IPS-NIHi11 (cell line): ENCODE measurements around the gene GFM2.
A peak's percentile ranks its signal among the peaks of the same experiment; 100 is the strongest.
"Not testable (repeated sequence)": the region's sequence is repeated elsewhere in the genome, so short reads cannot be mapped to it uniquely, and the experiment has no call there.

Experiments
- DNase-seq: peaks from one replicate; pipeline ENCODE4 v3.0.0; 2012; ENCODE audit warnings: mixed read lengths, low spot score

The GFM2 gene

GRCh38 chr5:74693191-74693590, 73.7 kb downstream of the GFM2 start:
- no peak for DNase-seq

DNA sequence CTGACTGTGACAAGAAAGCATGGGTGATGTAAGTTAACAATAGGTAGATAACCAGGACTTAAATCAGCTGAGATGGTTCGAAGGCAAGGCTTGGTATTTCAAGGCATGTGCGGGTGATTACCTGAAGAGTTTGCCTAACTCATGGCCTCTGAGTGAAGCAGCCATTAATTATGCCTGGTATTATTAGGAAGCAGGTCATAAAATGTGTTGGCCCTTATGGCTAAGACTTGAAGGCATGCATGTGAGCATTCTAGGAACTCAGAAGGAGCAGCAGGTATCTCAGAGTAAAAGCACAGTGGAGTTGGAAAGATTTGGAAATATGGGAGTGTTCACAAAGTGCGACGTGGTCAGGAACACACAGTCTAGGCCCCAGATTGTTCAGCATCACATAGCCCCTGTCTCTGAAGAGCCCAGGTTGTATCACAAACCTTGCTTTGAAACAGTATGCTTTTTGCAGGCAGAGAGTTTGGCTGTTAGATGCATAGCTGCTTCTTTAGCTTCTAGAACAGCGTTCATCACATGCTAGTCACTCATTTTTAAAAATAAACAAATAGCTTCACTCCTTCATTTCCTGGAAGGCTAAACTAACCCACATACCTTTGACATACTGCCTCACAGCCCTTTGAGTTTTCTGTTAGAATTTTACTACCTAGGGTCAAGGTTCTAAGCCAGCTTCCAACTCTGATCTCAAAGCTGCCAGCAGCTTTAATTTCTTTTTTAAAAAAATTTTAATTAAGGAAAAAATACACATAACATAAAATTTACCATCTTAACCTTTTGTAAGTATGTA, 79.8 kb downstream of the GFM2 start:
- DNase-seq: no peak

GRCh38 chr5:74685979-74686631, 80.8 kb downstream of the GFM2 start:
- peak; percentile 19 for DNase-seq

DNA sequence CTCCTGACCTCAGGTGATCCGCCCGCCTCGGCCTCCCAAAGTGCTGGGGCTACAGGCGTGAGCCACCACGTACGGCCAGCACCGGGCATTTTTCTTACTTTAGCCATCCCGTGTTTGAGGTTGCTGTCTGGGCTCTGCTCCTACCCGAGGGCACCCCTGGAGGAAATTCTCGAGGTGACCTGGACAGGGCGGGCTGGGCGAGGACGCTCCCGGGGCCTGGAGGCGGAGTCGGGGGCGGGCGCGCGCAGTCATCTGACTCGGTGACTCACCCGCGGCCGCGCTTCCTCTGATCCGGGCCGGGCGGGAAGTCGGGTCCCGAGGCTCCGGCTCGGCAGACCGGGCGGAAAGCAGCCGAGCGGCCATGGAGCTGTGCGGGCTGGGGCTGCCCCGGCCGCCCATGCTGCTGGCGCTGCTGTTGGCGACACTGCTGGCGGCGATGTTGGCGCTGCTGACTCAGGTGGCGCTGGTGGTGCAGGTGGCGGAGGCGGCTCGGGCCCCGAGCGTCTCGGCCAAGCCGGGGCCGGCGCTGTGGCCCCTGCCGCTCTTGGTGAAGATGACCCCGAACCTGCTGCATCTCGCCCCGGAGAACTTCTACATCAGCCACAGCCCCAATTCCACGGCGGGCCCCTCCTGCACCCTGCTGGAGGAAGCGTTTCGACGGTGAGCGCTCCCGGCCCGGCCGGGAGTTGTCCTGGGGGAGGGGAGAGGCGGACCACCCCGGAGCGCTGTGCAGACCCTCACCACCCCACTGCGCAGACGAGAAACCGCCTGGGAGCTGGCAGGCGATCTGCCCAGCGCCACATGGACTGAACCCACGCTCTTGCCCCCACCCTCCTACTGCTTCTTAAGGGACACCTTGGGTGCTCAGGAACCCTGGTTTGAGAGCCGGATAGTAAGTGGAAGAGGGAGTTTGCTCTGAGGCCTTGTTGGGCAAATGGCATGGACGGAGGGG, 81.7 kb downstream of the GFM2 start, which contains the start of gene HEXB:
Gene HEXB (plus strand): TSS at position 334 of the 952 bp plus-strand sequence. CDS start 28 bp downstream, at position 362.
- DNase-seq: peak; percentile 97

GRCh38 chr5:74679966-74680365, 87.0 kb downstream of the GFM2 start:
- DNase-seq: no peak

GRCh38 chr5:74679300-74679699, 87.6 kb downstream of the GFM2 start:
- DNase-seq: not testable (repeated sequence)

DNA sequence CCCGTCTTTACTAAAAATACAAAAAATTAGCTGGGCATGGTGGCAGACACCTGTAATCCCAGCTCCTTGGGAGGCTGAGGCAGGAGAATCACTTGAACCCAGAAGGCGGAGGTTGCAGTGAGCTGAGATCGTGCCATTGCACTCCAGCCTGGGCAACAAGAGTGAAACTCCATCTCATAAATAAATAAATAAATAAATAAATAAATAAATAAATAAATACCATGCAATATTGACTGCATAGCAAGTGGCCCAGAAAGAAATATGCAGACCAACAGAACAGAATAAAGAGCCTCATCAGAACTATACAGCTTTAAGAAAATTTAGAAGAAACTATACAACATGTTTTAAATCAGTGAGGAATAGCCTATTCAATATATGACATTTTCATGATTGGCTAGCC, 88.8 kb downstream of the GFM2 start:
- not testable (repeated sequence) for DNase-seq

- not testable (repeated sequence) for DNase-seq
Measured at GRCh38 chr5:74676466-74676865, 90.5 kb downstream of the GFM2 start.

DNA sequence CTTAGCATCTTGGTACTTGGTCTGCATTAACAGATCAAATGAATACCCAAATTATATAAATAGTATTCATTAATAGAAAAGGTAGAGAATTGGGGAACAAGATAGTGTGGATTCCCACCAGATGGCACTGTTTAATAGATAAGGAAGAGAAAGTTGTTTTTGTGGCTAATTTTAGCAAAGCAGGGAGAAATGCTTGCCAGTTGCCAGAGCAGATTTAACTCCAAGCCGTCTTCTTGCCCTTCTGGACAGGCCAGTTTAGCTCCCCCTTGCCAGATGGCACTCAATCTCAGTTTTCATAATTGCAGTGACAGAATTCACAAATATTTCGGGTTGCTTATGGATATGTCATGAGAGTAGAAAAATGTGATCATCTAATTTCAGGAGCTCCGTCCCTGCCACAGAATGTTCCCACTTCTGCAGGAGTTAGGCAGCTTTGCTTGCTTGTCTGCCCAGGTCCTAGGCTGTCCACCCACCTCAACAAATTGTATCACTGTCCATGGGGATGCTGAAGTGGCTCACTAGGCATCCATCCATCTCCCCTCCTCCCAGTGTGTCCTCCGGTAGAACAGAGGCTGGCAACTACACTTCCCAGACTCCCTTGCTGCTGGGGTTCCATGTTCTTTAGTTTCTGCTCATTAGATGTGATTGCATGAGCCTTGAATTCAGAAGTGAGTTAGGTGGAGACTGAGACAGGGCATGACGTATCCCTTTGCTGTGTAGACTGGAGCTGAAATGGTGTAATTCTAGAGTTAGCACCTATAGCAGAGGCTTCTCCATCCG, 93.7 kb downstream of the GFM2 start:
- no peak for DNase-seq

DNA sequence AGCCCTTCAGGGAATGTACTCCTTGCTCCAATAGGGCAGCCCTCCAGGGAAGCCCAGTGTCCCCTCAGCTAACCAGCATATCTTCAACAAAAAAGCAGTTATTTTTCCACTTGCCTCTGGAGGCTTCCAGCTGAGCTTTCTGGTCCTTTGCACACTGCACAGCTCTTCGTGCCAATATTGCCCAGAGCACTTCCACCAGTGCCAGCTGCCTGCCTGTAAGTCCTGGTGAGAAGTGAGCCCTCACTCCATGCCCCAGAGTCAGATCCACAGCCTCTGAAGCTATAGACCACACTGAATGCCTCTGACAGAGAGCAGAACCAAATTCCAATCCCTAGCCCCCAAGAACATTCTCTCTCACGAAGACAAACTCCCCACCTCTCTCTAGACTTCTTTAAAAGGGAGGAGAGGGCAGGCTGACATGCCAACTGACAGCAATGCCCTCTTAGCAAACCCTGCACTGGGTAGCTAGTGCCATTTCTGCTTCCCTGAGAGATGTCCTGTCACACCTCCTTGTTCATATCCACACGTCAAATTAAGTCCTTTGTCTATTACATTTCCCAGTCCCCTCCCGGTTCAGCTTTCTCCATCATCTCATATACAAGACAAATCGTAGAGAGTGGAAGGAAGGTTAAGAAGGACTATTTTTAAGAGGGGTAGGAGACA, 94.6 kb downstream of the GFM2 start:
- no peak for DNase-seq
